ENCODE measurements around the gene CHID1. TPM values are rescaled to one million over a fixed set of nuclear protein-coding genes. Genes with fewer than 3 reads are reported as not detected.

Gene CHID1
- total and polyA plus RNA-seq, 9 of the 15 experiments (the other 6 are each of a cell fraction or from before 2014, with no cell fraction given), result 15.1 to 108 (median 39.8) TPM

DNA sequence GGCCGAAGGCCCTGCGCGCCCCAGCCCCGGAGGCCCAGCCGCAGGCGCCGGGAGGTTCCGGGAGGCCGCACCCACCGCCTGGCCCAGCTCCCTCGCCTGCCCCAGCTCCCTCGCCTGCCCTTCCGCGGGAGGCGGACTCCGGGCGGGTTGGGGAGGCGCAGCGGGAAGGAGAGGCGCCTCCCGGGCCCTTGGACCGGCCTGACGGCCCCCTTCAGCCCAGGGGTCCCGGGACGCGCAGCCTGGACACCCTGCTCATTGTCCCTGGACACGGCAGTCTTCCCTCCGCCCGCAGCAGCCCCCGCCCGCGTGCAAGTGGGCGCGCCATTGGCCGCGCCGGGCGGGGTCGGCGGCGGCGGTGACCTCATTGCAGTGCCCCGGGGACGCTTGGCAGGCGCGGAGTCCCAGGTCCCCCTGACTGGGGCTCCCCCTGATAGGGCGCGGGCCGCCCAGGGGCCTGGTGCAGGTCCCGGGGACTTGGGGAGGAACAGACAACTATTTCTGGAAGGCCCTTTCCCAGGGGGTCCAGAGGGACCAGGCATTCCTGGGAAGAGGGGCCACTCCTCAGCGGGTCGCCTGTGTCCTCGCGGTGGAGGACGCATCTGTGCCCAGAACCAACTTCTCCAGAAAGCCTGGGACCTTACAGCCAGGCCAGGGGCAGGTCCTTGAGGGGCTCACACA, 77.4 kb downstream of the CHID1 start:
- intact Hi-C loops (cut with micrococcal nuclease), result loop anchor here (2.0 kb wide), 1 partner anchor 28 kb away; the partner anchor contains the start of gene PIDD1
- TF ChIP-seq, protein P1, sequence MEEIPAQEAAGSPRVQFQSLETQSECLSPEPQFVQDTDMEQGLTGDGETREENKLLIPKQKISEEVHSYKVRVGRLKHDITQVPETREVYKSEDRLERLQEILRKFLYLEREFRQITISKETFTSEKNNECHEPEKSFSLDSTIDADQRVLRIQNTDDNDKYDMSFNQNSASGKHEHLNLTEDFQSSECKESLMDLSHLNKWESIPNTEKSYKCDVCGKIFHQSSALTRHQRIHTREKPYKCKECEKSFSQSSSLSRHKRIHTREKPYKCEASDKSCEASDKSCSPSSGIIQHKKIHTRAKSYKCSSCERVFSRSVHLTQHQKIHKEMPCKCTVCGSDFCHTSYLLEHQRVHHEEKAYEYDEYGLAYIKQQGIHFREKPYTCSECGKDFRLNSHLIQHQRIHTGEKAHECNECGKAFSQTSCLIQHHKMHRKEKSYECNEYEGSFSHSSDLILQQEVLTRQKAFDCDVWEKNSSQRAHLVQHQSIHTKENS (CRISPR knock-in tag; IDR thresholded peaks at IDR 0.05), result no peak
- TF ChIP-seq, protein P2, sequence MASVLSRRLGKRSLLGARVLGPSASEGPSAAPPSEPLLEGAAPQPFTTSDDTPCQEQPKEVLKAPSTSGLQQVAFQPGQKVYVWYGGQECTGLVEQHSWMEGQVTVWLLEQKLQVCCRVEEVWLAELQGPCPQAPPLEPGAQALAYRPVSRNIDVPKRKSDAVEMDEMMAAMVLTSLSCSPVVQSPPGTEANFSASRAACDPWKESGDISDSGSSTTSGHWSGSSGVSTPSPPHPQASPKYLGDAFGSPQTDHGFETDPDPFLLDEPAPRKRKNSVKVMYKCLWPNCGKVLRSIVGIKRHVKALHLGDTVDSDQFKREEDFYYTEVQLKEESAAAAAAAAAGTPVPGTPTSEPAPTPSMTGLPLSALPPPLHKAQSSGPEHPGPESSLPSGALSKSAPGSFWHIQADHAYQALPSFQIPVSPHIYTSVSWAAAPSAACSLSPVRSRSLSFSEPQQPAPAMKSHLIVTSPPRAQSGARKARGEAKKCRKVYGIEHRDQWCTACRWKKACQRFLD (CRISPR knock-in tag; IDR thresholded peaks at IDR 0.05), result no peak
- no peak for TF ChIP-seq ZNF407 (IDR thresholded peaks at IDR 0.05; ENCODE audit: low read depth)
- peak; percentile 73 for TF ChIP-seq ZFX (CRISPR knock-in tag; IDR thresholded peaks at IDR 0.05)
- TF ChIP-seq ZFP1 (CRISPR knock-in tag; IDR thresholded peaks at IDR 0.05), result no peak
- TF ChIP-seq KLF10 (CRISPR knock-in tag; IDR thresholded peaks at IDR 0.05), result no peak
- TF ChIP-seq MTA3 (IDR thresholded peaks at IDR 0.05; ENCODE audit: borderline replicate concordance), result 0 out of 2 replicates have a peak, but pooled peaks have one; percentile 15
- TF ChIP-seq ARHGAP35 (IDR thresholded peaks at IDR 0.05; ENCODE audit: partially characterized antibody), result no peak

More for the DNA sequence above, 77.4 kb downstream of the CHID1 start:
- peak overlapping the region; percentile 94 for H3K27ac ChIP-seq (ENCODE audit: extremely low read depth, low read depth, low read length)
- BruUV-seq (replicated peaks), result no TSS peak
- H3K36me3 ChIP-seq (ENCODE audit: control insufficient read depth, insufficient read depth, low read length), result peaks cover 40% of the 10 kb centered on the region; the same call in 2 of the 3 replicates
- no peaks in the 10 kb centered on the region for H3K27me3 ChIP-seq (ENCODE audit: control insufficient read depth in 2 of 2, insufficient read depth in 2 of 2, low read length in 2 of 2)
- peak overlapping the region; percentile 87 for H3K4me3 ChIP-seq
- DNase-seq (ENCODE audit: extremely low read depth in 1 of 4, low spot score in 3 of 4), result peak; percentile 64 to 76 (median 68)
- no peaks in the 10 kb centered on the region for H3K9me3 ChIP-seq (replicated peaks; ENCODE audit: control insufficient read depth, insufficient read depth, low read depth, low read length)
- ChIA-PET CTCF (ENCODE audit: low intra/inter-chr PET ratio) (no interaction called here), POLR2A (interaction anchor here (0.5 to 2.3 kb wide), 8 partner anchors 9 to 360 kb away, joined by 3 to 20 read pairs (median 4); partner anchors contain the start of genes PNPLA2, POLR2L and TSPAN4)
- peak overlapping the region; percentile 85 for H3K4me2 ChIP-seq (ENCODE audit: insufficient read depth, low read length)
- no peak for FAIRE-seq
- H3K79me2 ChIP-seq (ENCODE audit: control insufficient read depth, insufficient read depth, low read length), result peaks cover 44% of the 10 kb centered on the region
- peaks cover 17 to 91% of the 10 kb centered on the region in 2 experiments; a peak in 4 of 5 replicates for H3K4me1 ChIP-seq (replicated peaks in 1 of 2; ENCODE audit: control insufficient read depth in 2 of 2, insufficient read depth in 2 of 2, low read length in 2 of 2)
- peak; percentile 73 for ATAC-seq
- in situ Hi-C loops (cut with MboI), result no loop called here
- peaks cover 2% of the 10 kb centered on the region for H3K9me1 ChIP-seq (ENCODE audit: control insufficient read depth, insufficient read depth, low read length)
- peak overlapping the region; percentile 53; the same call in 1 of the 2 replicates for H2AFZ ChIP-seq (ENCODE audit: low read depth, low read length)
- H4K20me1 ChIP-seq (replicated peaks; ENCODE audit: control insufficient read depth, insufficient read depth, low read length), result peaks cover 7% of the 10 kb centered on the region
- peak overlapping the region; percentile 92 to 95 for H3K9ac ChIP-seq (ENCODE audit: insufficient read depth in 1 of 2, low read depth in 2 of 2, low read length in 2 of 2)
- under 1% methylated on average over 30 of the region's 55 CpGs for WGBS (ENCODE audit: insufficient coverage, low coverage, missing lambda C conversion rate)
